Measurements from ENCODE around the gene SLC39A11.
"Not testable (repeated sequence)": the region's sequence is repeated elsewhere in the genome, so short reads cannot be mapped to it uniquely, and the experiment has no call there.

SLC39A11 gene

GRCh38 chr17:72943826-72944689, 148.4 kb downstream of the SLC39A11 start:
- no peak for DNase-seq

- no peak for DNase-seq
Observed at GRCh38 chr17:72942579-72942978, 149.9 kb downstream of the SLC39A11 start.

- no peak for DNase-seq
Observed at GRCh38 chr17:72940496-72940895, 152.0 kb downstream of the SLC39A11 start.

- no peak for DNase-seq
Observed at GRCh38 chr17:72938482-72938881, 154.0 kb downstream of the SLC39A11 start.

- DNase-seq, result no peak
Observed at GRCh38 chr17:72937707-72938106, 154.8 kb downstream of the SLC39A11 start.

- DNase-seq, result not testable (repeated sequence)
Observed at GRCh38 chr17:72937254-72937653, 155.2 kb downstream of the SLC39A11 start.

GRCh38 chr17:72935984-72936383, 156.5 kb downstream of the SLC39A11 start:
- DNase-seq, result no peak

- DNase-seq, result no peak
Observed at GRCh38 chr17:72934927-72935326, 157.6 kb downstream of the SLC39A11 start.

GRCh38 chr17:72931635-72932034, 160.9 kb downstream of the SLC39A11 start:
- no peak for DNase-seq

GRCh38 chr17:72931163-72931562, 161.3 kb downstream of the SLC39A11 start:
- DNase-seq, result no peak

GRCh38 chr17:72930031-72930430, 162.5 kb downstream of the SLC39A11 start:
- DNase-seq, result no peak

- DNase-seq, result no peak
Observed at GRCh38 chr17:72928454-72929136, 163.9 kb downstream of the SLC39A11 start.

GRCh38 chr17:72927760-72928159, 164.7 kb downstream of the SLC39A11 start:
- no peak for DNase-seq

- no peak for DNase-seq
Observed at GRCh38 chr17:72927146-72927545, 165.3 kb downstream of the SLC39A11 start.

GRCh38 chr17:72926171-72926570, 166.3 kb downstream of the SLC39A11 start:
- no peak for DNase-seq

- DNase-seq, result no peak
Observed at GRCh38 chr17:72924196-72924595, 168.3 kb downstream of the SLC39A11 start.

- DNase-seq, result no peak
Observed at GRCh38 chr17:72922219-72922618, 170.3 kb downstream of the SLC39A11 start.

GRCh38 chr17:72921347-72922054, 171.0 kb downstream of the SLC39A11 start:
- DNase-seq, result no peak

- no peak for DNase-seq
Observed at GRCh38 chr17:72920513-72920912, 172.0 kb downstream of the SLC39A11 start.

- no peak for DNase-seq
Observed at GRCh38 chr17:72916991-72917390, 175.5 kb downstream of the SLC39A11 start.

- no peak for DNase-seq
Observed at GRCh38 chr17:72915625-72916081, 176.8 kb downstream of the SLC39A11 start.

GRCh38 chr17:72913142-72913682, 179.3 kb downstream of the SLC39A11 start:
- no peak for DNase-seq

GRCh38 chr17:72906306-72906705, 186.2 kb downstream of the SLC39A11 start:
- no peak for DNase-seq
